Measurements from ENCODE around the gene DIPK1C.

GRCh38 chr18:74495581-74496507 lies 38.7 kb upstream of the DIPK1C start, which contains the start of gene CNDP2:
- no peak for TF ChIP-seq CTCF (IDR thresholded peaks at IDR 0.05)
- no peak for TF ChIP-seq POLR2A (IDR thresholded peaks at IDR 0.05)
